H1 (cell line): ENCODE data around the gene HSPA12A. TPM values are rescaled to one million over a fixed set of nuclear protein-coding genes. Genes with fewer than 3 reads are reported as not detected.

Experiments used
- CTBP2 ChIP-seq: IDR thresholded peaks from 2 replicates; pipeline ENCODE4 v1.7.0; 2011; ENCODE audit warnings: borderline replicate concordance, mild to moderate bottlenecking, moderate library complexity, mixed read lengths, low read length; ENCODE audit not compliant: insufficient read depth, insufficient read length
- JUND ChIP-seq: IDR thresholded peaks from 2 replicates; pipeline ENCODE4 v1.6.1; 2011; ENCODE audit warnings: mild to moderate bottlenecking, improper control_type of control experiment, low read length
- polyA plus RNA-seq, 7 experiments: library from polyadenylated mRNA; depleted of rRNA in 3 of 7; stranded (reverse) in 5 of 7; unstranded in 2 of 7; fragments of >200 nt in 5 of 7; fragments of 200-250 nt in 2 of 7; gene quantifications; 1 replicate in 5 of 7; 2 replicates in 1 of 7; 4 replicates in 1 of 7; pipeline versions ENCODE4 v1.2.1 to v1.2.3, GENCODE V29; 2011 to 2013; ENCODE audit warnings: missing spikeins in 2 of 7, mixed read lengths in 2 of 7
- total RNA-seq: library from RNA; stranded (reverse); fragmentation: NEBNext Ultra II Directional; extraction: Animal tissue kit (Norgen Biotek cat#: 25700); gene quantifications from 2 replicates; pipeline ENCODE4 v1.2.1, GENCODE V29; 2021
- TF ChIP-seq, protein P1 (sequence below): IDR thresholded peaks from 2 replicates; pipeline ENCODE4 v1.6.1; 2012; ENCODE audit warnings: inconsistent platforms

The HSPA12A gene
- total and polyA plus RNA-seq, 2 of the 8 experiments (the other 6 are each of a cell fraction or from before 2014, with no cell fraction given): 3.1 to 6.9 TPM

DNA sequence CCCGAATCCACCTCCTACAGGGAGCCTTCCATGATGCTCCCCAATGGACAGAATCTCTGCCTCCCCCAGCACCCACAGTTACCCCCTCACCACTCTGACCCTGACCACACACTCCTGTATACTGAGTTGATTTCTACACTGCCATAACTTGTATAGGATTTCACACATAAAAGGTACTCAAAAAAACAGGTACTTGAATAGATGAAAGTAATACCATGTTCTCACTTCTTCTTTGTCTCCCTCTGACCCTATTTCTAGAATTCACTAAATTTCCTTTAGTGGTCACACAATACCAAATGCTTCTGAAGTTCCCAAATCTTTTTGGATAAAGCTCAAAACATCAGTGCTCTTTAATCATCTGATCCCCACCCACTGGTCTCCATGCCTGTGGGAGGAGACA lies 45.4 kb downstream of the HSPA12A start (continued):
- TF ChIP-seq JUND (no peak), CTBP2 (no peak)
- TF ChIP-seq, protein P1, sequence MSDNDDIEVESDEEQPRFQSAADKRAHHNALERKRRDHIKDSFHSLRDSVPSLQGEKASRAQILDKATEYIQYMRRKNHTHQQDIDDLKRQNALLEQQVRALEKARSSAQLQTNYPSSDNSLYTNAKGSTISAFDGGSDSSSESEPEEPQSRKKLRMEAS: no peak
